SU-DHL-6 (cell line): ENCODE data around the gene MYO1D.

Experiments
- H2AFZ ChIP-seq: fragments of 200-600 bp; sonication (generic); 2 replicates; pipeline ENCODE4 v1.6.1; 2014; ENCODE audit warnings: low read depth, mild to moderate bottlenecking, moderate library complexity, mixed read lengths, antibody characterized with exemption, low read length; ENCODE audit not compliant: severe bottlenecking
- H3F3A ChIP-seq: fragments of 200-600 bp; shearing (Covaris generic); 2 replicates; pipeline ENCODE4 v1.6.0; 2016; ENCODE audit warnings: antibody characterized with exemption, mild to moderate bottlenecking; ENCODE audit not compliant: insufficient read depth
- H3K27ac ChIP-seq: fragments of 200-600 bp; sonication (generic); 2 replicates; pipeline ENCODE4 v1.5.1; 2016; ENCODE audit warnings: low read depth, mild to moderate bottlenecking, low read length, moderate library complexity, mixed read lengths
- H3K27me3 ChIP-seq: fragments of 200-600 bp; sonication (generic), shearing (Covaris generic); 2 replicates; pipeline ENCODE4 v1.6.0; 2014; ENCODE audit warnings: mild to moderate bottlenecking, low read length
- H3K36me3 ChIP-seq: fragments of 200-600 bp; sonication (generic); 2 replicates; pipeline ENCODE4 v1.6.1; 2014; ENCODE audit warnings: mild to moderate bottlenecking, low read length, mixed read lengths
- H3K4me2 ChIP-seq: fragments of 300-600, 200-600 bp; shearing (Covaris generic), sonication (generic); 2 replicates; pipeline ENCODE4 v1.6.0; 2014; ENCODE audit warnings: low read length, low read depth, mild to moderate bottlenecking; ENCODE audit not compliant: poor library complexity, severe bottlenecking
- H3K4me3 ChIP-seq: fragments of 200-600 bp; sonication (generic); 2 replicates; pipeline ENCODE4 v1.5.1; 2014; ENCODE audit warnings: antibody characterized with exemption, low read length, mild to moderate bottlenecking, mixed read lengths; ENCODE audit not compliant: insufficient read depth, poor library complexity, severe bottlenecking
- H3K79me2 ChIP-seq: fragments of 200-600 bp; sonication (generic); 2 replicates; pipeline ENCODE4 v1.6.1; 2014; ENCODE audit warnings: mild to moderate bottlenecking, low read length, moderate library complexity; ENCODE audit not compliant: insufficient read depth
- H3K9ac ChIP-seq: fragments of 200-600 bp; sonication (generic); 2 replicates; pipeline ENCODE4 v1.7.0; 2014; ENCODE audit warnings: mild to moderate bottlenecking, low read length
- H3K9me2 ChIP-seq: fragments of 200-600 bp; sonication (generic); replicated peaks from 2 replicates; pipeline ENCODE4 v1.6.1; 2014; ENCODE audit warnings: low read length; ENCODE audit not compliant: insufficient read depth
- H3K9me3 ChIP-seq: fragments of 200-600 bp; sonication (generic); 2 replicates; pipeline ENCODE4 v1.6.1; 2014; ENCODE audit warnings: low read length, mixed read lengths; ENCODE audit not compliant: insufficient read depth
- H4K20me1 ChIP-seq: fragments of 200-600 bp; sonication (generic); 2 replicates; pipeline ENCODE4 v1.6.1; 2014; ENCODE audit warnings: low read depth, mild to moderate bottlenecking, antibody characterized with exemption, low read length, moderate library complexity, mixed read lengths
- EZH2phosphoT487 ChIP-seq: fragments of 200-600 bp; sonication (generic), shearing (Covaris generic); conservative IDR thresholded peaks from 2 replicates; pipeline ENCODE4 v1.6.1; 2018; ENCODE audit warnings: mild to moderate bottlenecking, antibody characterized with exemption, low read length, moderate library complexity, mixed read lengths
- TF ChIP-seq, protein P1 (sequence below): fragments of 200-600 bp; sonication (generic); IDR thresholded peaks from one replicate; pipeline ENCODE4 v1.5.1; 2017; ENCODE audit warnings: antibody characterized with exemption, mild to moderate bottlenecking, low read length, moderate library complexity; ENCODE audit not compliant: insufficient read depth, poor library complexity, severe bottlenecking

Gene MYO1D

DNA sequence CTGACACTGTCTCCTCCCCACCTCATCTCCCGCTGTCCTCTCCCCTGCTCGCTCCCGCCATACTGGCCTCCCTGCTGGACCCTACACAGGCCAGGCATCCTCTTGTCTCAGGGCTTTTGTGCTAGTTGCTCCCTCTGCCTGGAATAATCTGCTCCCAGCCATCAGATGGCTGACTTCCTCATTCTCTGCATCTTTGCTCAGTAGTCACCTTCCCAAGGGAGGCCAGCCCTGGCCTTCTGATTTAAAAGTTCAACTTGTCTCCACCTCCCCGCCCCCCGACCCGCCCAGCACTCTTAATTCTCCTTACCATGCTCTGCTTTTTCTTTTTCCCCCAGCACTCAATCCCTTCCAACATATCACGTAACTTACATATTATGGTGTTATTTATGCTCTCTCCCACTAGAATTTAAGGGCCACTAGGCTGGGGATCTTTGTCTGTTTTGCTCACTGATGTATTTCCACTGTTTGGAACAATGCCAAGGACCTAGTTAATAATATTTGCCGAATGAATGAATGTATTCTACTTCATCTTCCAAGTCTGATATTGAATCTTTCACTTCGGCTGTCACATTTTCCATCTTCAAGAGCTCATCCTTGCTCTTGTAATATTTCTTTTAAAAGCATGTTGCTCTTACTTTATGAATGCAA, 211.9 kb downstream of the MYO1D start:
- Histone ChIP-seq H3K4me2 (no peak overlapping the region), H2AFZ (no peak overlapping the region), H3F3A (no peaks in the 10 kb centered on the region), H3K4me3 (no peak overlapping the region), H3K79me2 (no peaks in the 10 kb centered on the region), H3K27me3 (no peaks in the 10 kb centered on the region), H3K36me3 (no peaks in the 10 kb centered on the region), H4K20me1 (no peaks in the 10 kb centered on the region), H3K27ac (no peak overlapping the region), H3K9me2 (no peaks in the 10 kb centered on the region), H3K9ac (no peak overlapping the region), H3K9me3 (no peaks in the 10 kb centered on the region; the same call in 1 of the 2 replicates)
- TF ChIP-seq, protein P1, sequence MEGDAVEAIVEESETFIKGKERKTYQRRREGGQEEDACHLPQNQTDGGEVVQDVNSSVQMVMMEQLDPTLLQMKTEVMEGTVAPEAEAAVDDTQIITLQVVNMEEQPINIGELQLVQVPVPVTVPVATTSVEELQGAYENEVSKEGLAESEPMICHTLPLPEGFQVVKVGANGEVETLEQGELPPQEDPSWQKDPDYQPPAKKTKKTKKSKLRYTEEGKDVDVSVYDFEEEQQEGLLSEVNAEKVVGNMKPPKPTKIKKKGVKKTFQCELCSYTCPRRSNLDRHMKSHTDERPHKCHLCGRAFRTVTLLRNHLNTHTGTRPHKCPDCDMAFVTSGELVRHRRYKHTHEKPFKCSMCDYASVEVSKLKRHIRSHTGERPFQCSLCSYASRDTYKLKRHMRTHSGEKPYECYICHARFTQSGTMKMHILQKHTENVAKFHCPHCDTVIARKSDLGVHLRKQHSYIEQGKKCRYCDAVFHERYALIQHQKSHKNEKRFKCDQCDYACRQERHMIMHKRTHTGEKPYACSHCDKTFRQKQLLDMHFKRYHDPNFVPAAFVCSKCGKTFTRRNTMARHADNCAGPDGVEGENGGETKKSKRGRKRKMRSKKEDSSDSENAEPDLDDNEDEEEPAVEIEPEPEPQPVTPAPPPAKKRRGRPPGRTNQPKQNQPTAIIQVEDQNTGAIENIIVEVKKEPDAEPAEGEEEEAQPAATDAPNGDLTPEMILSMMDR = no peak
- TF ChIP-seq EZH2phosphoT487 = no peak

DNA sequence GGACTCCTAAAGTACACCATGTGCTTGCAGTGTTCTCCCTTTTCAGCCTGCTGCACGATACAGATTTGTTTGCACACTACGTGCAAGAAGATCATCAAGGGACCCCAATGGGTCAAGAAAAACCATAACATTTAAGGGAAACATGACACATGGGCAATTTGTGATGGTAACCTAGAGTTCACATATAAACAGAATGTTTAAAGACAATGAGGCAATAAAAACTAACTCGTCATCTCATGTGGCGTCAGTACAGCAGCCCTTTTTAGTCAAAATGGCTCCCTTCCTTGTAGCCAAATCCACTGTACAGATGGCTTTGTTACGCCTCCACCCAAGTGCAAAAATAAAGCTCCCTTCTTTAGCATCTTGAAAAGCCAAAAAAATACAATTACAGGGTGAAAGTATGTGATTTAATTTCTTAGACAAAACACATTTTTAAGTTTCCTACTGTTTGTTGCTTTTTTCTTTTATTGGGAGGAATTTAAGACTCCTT, 216.4 kb downstream of the MYO1D start:
- H4K20me1 ChIP-seq = no peaks in the 10 kb centered on the region
- no peaks in the 10 kb centered on the region for H3K36me3 ChIP-seq
- H3K4me3 ChIP-seq = no peak overlapping the region
- no peaks in the 10 kb centered on the region for H3K79me2 ChIP-seq
- H3K27ac ChIP-seq = no peak overlapping the region
- no peak overlapping the region for H3K4me2 ChIP-seq
- H3F3A ChIP-seq = no peaks in the 10 kb centered on the region
- no peaks in the 10 kb centered on the region for H3K9me2 ChIP-seq
- no peak overlapping the region for H3K9ac ChIP-seq
- H3K9me3 ChIP-seq = no peaks in the 10 kb centered on the region
- no peak overlapping the region for H2AFZ ChIP-seq
- H3K27me3 ChIP-seq = no peaks in the 10 kb centered on the region
- TF ChIP-seq, protein P1 = no peak
- TF ChIP-seq EZH2phosphoT487 = no peak

DNA sequence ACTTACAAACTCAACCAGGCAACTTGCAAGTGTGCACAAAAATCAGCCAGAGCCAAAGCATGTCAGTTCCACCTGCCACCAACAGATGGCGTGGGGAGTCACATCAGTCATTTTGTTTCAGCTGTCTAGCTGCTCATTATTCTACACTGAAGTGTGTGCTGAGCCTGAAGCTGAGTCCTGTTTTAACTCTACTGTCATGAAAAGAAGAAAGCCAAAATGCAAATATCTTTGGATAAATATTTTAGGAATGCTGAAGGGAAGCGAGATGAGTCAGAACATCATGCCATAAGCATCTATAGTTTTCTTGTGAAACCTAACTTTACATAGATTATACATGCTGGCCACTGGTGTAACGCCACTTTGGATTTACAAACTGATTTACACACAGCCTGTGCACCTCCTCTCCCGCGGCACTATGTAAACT, 217.5 kb downstream of the MYO1D start:
- H3K27me3 ChIP-seq = no peaks in the 10 kb centered on the region
- no peaks in the 10 kb centered on the region for H3K9me3 ChIP-seq
- no peak for TF ChIP-seq EZH2phosphoT487
- TF ChIP-seq, protein P1 = peak; percentile 69
- no peak overlapping the region for H3K27ac ChIP-seq
- H3K9ac ChIP-seq = no peak overlapping the region
- no peaks in the 10 kb centered on the region for H4K20me1 ChIP-seq
- no peaks in the 10 kb centered on the region for H3K79me2 ChIP-seq
- no peaks in the 10 kb centered on the region for H3K9me2 ChIP-seq
- H3K4me2 ChIP-seq = no peak overlapping the region
- H3K4me3 ChIP-seq = no peak overlapping the region
- no peaks in the 10 kb centered on the region for H3K36me3 ChIP-seq
- H3F3A ChIP-seq = no peaks in the 10 kb centered on the region
- H2AFZ ChIP-seq = no peak overlapping the region
